ENCODE measurements around the gene ZNF621.

DNA sequence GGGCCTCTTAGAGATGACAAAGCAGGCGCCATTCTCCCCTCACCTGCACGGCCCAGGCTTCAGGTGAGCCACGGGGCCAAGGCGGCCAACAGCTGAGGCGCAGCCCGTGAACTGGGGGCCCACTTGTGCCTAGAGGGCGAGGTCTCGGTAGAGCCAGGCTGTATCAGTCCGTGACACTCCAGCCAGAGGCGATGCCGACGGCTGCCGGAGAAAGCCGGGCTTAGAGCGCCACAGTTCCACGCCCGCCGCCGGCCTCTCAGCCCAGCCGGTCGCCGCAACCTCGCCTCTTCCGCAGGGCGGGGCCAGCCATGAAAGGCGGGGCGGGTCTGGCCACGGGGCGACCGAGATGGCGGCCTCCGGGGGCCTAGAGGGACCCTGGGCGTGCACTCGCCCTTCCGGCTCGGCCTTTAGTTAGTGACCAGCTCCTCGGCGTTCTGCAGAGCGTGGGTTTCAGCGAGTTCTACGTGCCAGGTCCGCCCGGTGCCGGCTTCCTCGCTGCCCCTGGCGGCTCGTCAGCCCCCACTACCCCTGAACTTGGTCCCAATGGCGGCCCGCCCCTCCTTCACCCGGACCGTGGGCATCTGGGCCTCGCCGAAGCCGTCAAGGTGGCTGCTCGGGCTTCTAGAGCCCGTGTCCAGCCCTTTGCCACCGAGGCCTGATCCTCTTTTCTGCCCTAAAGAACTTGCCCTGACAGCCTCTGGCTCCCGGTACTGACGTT is at the start of gene ZNF621:
- TF ChIP-seq, protein P1, sequence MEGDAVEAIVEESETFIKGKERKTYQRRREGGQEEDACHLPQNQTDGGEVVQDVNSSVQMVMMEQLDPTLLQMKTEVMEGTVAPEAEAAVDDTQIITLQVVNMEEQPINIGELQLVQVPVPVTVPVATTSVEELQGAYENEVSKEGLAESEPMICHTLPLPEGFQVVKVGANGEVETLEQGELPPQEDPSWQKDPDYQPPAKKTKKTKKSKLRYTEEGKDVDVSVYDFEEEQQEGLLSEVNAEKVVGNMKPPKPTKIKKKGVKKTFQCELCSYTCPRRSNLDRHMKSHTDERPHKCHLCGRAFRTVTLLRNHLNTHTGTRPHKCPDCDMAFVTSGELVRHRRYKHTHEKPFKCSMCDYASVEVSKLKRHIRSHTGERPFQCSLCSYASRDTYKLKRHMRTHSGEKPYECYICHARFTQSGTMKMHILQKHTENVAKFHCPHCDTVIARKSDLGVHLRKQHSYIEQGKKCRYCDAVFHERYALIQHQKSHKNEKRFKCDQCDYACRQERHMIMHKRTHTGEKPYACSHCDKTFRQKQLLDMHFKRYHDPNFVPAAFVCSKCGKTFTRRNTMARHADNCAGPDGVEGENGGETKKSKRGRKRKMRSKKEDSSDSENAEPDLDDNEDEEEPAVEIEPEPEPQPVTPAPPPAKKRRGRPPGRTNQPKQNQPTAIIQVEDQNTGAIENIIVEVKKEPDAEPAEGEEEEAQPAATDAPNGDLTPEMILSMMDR (IDR thresholded peaks at IDR 0.05): no peak
- TF ChIP-seq, protein P2, sequence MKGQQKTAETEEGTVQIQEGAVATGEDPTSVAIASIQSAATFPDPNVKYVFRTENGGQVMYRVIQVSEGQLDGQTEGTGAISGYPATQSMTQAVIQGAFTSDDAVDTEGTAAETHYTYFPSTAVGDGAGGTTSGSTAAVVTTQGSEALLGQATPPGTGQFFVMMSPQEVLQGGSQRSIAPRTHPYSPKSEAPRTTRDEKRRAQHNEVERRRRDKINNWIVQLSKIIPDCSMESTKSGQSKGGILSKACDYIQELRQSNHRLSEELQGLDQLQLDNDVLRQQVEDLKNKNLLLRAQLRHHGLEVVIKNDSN (CRISPR knock-in tag; IDR thresholded peaks at IDR 0.05): peak; percentile 67; the same call in 1 of the 2 replicates
- TF ChIP-seq NR3C1 (CRISPR knock-in tag; conservative IDR thresholded peaks at IDR 0.05; ENCODE audit: low read depth): no peak
- TF ChIP-seq EMX1 (CRISPR knock-in tag; IDR thresholded peaks at IDR 0.05): no peak
- TF ChIP-seq CREM (CRISPR knock-in tag; IDR thresholded peaks at IDR 0.05): peak; percentile 67; the same call in 1 of the 2 replicates
- TF ChIP-seq, protein P3, sequence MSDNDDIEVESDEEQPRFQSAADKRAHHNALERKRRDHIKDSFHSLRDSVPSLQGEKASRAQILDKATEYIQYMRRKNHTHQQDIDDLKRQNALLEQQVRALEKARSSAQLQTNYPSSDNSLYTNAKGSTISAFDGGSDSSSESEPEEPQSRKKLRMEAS (CRISPR knock-in tag; IDR thresholded peaks at IDR 0.05): peak; percentile 93
- peak; percentile 82 for TF ChIP-seq SP1 (CRISPR knock-in tag; conservative IDR thresholded peaks at IDR 0.05)
- TF ChIP-seq ESRRA (CRISPR knock-in tag; IDR thresholded peaks at IDR 0.05; ENCODE audit: borderline replicate concordance): peak; percentile 72; the same call in 1 of the 2 replicates
- TF ChIP-seq, protein P4, sequence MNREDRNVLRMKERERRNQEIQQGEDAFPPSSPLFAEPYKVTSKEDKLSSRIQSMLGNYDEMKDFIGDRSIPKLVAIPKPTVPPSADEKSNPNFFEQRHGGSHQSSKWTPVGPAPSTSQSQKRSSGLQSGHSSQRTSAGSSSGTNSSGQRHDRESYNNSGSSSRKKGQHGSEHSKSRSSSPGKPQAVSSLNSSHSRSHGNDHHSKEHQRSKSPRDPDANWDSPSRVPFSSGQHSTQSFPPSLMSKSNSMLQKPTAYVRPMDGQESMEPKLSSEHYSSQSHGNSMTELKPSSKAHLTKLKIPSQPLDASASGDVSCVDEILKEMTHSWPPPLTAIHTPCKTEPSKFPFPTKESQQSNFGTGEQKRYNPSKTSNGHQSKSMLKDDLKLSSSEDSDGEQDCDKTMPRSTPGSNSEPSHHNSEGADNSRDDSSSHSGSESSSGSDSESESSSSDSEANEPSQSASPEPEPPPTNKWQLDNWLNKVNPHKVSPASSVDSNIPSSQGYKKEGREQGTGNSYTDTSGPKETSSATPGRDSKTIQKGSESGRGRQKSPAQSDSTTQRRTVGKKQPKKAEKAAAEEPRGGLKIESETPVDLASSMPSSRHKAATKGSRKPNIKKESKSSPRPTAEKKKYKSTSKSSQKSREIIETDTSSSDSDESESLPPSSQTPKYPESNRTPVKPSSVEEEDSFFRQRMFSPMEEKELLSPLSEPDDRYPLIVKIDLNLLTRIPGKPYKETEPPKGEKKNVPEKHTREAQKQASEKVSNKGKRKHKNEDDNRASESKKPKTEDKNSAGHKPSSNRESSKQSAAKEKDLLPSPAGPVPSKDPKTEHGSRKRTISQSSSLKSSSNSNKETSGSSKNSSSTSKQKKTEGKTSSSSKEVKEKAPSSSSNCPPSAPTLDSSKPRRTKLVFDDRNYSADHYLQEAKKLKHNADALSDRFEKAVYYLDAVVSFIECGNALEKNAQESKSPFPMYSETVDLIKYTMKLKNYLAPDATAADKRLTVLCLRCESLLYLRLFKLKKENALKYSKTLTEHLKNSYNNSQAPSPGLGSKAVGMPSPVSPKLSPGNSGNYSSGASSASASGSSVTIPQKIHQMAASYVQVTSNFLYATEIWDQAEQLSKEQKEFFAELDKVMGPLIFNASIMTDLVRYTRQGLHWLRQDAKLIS (CRISPR knock-in tag; IDR thresholded peaks at IDR 0.05; ENCODE audit: borderline replicate concordance): no peak
